ENCODE measurements around the gene EXO1.

DNA sequence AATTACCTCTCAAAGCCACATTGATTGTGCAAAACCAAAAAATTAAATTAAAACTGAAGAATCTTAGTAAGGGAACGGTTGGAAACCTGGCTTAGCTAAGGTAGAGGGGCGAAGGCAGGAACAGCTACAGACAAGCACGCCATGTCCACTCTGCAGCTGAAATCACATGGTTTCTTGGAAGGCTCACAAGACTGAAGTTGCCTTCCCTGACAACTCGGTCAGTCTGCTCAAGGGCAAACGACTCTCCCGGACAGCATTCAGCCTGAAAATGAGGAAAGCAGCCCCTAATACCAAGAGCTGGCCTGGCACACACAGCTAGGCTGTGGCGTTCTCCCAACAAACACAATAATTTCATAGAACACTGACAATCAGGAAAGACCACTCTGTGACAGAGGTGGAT is 86.9 kb downstream of the EXO1 start:
- TF ChIP-seq, protein P1, sequence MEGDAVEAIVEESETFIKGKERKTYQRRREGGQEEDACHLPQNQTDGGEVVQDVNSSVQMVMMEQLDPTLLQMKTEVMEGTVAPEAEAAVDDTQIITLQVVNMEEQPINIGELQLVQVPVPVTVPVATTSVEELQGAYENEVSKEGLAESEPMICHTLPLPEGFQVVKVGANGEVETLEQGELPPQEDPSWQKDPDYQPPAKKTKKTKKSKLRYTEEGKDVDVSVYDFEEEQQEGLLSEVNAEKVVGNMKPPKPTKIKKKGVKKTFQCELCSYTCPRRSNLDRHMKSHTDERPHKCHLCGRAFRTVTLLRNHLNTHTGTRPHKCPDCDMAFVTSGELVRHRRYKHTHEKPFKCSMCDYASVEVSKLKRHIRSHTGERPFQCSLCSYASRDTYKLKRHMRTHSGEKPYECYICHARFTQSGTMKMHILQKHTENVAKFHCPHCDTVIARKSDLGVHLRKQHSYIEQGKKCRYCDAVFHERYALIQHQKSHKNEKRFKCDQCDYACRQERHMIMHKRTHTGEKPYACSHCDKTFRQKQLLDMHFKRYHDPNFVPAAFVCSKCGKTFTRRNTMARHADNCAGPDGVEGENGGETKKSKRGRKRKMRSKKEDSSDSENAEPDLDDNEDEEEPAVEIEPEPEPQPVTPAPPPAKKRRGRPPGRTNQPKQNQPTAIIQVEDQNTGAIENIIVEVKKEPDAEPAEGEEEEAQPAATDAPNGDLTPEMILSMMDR (IDR thresholded peaks at IDR 0.05) = no peak
- TF ChIP-seq POLR2A (IDR thresholded peaks at IDR 0.05) (no peak), EP300 (IDR thresholded peaks at IDR 0.05) (no peak)
